Activated CD4-positive, alpha-beta T cell treated with anti-CD3 and anti-CD28 coated beads, Interleukin-2, amount 50 U/mL, for 24 hours (primary cell): Measurements from ENCODE around the gene SFSWAP.
"Not testable (repeated sequence)": the region's sequence is repeated elsewhere in the genome, so short reads cannot be mapped to it uniquely, and the experiment has no call there.

Experiments used
- DNase-seq, 2 donors: peaks; one replicate each; pipeline ENCODE4 v3.0.0-alpha.2; 2020; ENCODE audit warnings: low read depth in 1 of 2, low spot score in 1 of 2

SFSWAP gene

DNA sequence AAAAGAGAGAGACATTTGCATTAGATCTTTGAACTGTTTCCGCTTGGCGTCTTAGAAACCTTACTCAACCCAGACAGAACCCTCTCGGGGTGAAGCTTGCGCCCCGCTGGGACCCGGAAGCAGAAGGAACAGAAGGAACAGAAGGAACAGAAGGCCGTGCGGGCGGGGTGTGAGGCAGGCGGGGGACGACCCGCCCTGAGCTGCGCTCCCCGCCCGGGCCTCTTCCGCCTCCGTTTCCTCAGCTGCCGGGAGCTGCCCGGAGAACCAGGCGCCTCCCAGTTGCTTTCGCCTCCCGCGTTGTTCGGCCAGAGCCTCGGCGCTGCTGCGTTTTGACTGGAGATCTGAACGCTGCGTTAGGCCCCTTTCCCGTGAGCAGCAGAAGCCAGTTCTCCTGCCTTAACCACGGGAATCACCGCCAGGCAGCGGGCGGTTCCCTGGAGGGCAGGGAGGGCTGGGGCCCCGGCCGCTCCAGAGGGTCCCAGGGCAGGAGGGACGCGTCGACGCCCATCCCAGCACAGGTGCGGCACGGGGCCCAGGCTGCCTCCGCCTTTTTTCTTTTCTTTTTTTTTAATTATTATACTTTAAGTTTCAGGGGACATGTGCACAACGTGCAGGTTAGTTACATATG lies 98.0 kb downstream of the SFSWAP start:
- DNase-seq, result no peak

DNA sequence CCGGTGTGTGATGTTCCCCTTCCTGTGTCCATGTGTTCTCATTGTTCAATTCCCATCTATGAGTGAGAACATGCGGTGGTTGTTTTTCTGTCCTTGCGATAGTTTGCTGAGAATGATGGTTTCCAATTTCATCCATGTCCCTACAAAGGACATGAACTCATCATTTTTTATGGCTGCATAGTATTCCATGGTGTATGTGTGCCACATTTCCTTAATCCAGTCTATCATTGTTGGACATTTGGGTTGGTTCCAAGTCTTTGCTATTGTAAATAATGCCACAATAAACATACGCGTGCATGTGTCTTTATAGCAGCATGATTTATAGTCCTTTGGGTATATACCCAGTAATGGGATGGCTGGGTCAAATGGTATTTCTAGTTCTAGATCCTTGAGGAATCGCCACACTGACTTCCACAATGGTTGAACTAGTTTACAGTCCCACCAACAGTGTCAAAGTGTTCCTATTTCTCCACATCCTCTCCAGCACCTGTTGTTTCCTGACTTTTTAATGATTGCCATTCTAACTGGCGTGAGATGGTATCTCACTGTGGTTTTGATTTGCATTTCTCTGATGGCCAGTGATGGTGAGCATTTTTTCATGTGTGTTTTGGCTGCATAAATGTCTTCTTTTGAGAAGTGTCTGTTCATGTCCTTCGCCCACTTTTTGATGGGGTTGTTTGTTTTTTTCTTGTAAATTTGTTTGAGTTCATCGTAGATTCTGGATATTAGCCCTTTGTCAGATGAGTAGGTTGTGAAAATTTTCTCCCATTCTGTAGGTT lies 98.8 kb downstream of the SFSWAP start:
- not testable (repeated sequence) for DNase-seq

DNA sequence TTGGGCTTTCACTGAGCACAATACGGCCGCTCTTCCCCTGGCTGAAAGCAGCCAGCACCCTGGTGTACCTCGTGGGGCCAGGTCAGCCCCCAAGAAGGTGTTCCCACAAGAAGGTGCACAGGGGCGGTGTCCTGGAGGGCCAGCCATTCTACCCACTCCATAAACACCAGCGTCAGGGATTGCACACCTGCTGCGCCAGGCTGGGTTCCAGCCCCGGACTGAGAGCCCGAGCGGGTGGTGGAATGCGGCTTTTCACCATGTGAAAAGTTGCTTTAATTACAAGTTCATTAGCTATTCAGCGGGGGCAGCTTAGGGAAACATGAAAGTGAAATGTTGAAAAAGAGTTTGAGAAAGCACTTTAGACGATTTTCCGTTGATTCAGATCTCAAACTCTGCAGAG lies 99.8 kb downstream of the SFSWAP start:
- no peak for DNase-seq

DNA sequence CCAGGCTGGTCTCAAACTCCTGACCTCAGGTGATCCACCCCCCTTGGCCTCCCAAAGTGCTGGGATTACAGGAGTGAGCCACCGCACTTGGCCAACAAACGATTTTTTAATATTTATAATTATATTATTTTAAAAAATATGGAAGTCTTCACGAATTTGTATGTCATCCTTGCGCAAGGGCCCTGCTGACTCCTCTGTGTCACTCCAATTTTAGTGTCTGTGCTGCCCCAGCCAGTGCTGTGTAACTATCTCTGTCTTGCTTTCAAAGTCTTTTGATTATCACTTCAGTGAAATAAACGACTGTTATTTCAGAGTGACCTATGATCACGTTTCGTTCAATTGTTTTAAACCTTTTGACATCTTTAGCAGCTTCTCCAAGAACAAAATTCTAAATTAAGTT lies 104.2 kb downstream of the SFSWAP start:
- DNase-seq, result no peak

DNA sequence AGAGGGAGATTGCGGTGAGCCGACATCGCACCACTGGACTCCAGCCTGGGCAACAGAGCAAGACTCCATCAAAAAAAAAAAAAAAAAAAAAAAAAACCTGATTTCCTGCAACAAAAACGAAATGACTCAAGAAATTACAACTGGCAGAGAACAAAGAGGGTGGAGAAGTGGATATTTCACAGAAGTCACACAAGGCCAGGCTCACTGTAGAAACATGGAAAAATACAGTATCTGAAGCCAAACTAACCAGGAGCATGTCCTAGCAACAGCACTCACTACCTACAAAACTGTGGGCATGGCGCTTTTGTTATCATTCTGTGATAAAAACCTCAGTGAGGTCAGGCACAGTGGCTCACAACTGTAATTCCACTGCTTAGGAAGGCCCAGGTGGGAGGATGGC lies 105.6 kb downstream of the SFSWAP start:
- no peak for DNase-seq

DNA sequence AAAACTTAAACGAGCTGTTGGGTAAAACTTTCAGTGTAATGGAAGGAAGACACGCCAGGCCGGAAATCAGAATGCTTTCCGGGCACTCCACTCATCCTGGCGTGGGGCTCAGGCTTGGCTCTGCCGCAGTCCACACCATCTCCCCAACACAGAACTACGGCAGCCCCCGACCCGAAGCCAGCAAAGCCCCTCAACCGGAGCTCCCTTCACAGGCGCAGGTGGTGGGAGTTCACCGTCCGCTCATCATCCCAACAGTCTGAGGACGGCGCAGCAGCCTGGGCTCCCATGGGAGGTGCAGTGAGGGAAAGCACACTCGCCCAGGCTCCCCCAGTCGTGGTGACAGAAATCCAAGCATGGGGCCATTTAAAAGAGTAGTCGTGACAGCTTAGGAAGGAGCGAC lies 106.4 kb downstream of the SFSWAP start:
- no peak for DNase-seq

DNA sequence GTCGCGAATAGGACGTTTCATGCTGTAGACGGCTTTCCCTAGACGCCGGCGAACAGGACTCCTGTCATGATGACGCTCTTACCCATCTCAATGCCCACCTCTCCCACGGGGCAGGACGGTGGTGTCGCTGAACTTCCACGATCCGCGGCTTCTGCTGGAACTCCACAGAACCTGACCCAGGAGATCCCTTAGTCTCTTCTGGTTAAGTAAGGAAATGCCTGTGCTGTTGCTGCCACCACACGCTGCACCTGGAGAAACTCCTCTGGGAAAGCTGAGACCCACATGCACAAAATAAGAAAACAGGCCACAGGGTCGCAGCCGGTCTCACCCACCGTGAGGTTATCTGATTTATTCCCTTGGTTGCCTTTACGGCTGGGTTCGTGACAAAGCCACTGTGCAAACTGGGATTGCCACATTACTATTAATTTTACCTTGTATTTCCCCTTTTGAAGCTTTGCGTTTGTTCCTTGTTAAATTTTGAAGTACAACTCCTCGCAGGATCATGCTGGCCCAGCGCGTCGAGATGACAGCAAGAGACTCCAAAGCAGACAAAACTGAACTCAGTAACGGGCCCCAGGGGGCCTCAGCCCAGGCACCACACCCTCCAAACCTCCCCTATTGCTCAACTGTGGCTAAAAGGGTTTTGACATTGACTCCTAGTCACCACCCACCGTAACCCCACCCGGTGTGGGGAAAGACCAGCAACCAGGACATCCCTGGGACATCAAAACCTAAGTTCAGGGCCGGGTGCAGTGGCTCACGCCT lies 108.1 kb downstream of the SFSWAP start:
- no peak for DNase-seq

DNA sequence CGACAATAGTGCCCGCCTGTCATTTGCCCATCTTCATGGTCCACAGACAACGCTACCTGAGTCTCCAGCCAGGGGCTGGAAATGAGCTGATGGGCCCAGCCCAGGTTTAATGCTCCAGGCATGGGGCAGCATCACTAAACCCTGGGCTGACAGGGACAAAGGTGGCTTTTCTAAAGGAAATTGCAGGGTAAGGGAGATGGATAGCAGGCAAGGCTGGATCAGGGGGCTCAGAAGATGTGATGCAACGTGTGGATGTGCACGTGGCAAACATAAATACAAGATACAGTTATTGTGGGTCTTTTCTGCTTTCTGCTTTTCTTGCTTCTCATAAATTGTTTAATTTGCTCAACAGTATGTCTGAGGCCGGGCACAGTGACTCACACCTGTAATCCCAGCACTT lies 113.6 kb downstream of the SFSWAP start:
- no peak for DNase-seq

DNA sequence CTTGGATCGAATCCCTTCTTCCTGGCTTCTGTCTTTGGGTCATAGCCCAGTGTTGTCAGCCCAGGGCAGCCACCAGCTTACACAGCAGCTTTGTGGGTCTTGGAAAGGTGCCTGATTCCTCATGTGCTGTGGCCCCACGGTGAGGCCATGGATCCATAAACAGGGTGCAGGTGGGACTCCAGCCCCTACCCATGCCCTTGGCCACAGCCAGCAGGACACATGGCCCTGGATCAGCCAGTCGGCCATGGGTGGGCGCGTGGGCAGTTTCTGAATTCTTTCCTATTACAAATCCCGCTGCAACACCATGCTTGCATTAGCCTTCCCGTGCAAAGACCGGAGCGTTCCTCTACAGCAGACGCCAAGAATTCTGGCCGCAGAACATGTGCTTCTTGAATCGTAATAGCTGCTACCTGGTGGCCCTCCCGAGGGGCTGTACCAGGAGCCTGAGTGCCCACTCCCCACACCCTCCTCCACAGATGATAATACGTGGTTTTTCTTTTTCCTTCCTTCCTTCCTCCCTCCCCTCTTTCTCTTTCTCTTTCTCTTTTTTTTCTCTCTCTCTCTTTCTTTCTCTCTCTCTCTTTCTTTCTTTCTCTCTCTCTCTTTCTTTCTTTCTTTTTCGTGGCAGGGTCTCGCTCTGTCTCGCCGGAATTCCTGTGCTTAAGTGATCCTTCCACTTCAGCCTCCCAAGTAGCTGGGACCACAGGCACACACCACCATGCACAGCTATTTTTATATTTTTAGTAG lies 114.4 kb downstream of the SFSWAP start:
- no peak for DNase-seq

DNA sequence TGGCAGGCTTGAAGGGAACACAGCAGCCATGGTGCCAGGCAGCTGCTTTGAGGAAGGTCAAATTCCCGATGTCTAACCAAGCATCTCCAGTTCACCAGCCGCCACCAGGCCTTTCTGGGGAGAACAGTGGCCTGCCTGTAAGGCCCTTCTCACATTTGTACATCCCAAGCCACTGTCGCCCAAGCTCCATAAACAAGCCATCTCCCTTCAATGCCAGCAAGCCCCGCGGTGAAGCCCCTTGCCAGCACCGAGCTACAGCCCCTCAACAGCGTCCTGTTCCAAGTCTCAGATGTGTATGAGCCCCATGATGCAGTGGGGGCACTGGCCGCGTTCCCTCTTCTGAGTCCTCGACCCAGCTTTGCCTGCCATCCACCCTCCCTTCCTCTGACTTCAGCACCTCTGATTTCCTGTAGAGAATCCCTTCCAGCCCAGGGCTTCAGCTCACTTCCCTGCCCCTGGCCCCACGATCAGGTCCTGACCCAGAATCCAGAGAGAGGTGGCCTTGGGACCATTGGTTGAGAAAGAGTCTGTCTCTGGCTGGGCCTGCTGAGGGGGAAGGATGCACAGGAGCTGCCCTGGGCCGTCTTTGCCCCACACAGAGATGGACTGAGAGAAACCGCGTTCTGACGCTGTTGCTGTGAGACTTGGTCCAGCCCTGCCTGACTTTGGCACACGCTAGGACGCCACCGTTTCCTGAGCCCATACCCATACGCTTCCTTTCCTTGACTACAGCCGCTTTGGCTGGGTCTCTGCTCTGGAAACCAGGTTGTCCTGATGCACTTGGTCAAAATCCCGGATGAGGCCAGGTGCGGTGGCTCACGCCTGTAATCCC lies 115.4 kb downstream of the SFSWAP start:
- no peak for DNase-seq

DNA sequence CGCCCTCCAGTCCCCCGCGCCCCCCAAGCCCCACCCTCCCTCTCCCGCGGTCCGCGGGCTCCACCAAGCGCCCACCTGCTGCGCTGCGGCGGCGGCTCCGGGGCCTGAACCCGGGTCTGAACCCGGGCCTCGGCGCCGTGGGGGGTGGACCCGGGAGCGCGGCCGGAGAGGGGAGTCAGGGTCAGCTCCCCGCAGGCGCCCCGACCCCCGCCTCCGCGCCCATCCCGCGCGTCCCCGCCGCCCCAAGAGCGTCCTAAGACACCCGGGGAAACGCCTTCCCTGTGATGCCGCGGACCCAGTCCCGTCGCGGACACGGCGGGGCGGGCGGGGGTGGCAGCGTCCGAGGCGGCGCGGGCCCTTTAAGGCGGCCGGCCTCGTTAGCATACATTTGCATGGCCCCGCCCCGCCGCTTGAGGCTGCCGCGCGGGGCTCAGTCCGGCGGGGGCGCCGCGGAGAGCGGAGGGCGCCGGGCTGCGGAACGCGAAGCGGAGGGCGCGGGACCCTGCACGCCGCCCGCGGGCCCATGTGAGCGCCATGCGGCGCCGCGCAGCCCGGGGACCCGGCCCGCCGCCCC lies 117.2 kb downstream of the SFSWAP start, which contains the start of gene MMP17:
Gene MMP17, plus strand, starts transcription at position 433 of the 574 bp plus-strand sequence. Its CDS starts 102 bp downstream, at position 535.
- DNase-seq, result no peak

DNA sequence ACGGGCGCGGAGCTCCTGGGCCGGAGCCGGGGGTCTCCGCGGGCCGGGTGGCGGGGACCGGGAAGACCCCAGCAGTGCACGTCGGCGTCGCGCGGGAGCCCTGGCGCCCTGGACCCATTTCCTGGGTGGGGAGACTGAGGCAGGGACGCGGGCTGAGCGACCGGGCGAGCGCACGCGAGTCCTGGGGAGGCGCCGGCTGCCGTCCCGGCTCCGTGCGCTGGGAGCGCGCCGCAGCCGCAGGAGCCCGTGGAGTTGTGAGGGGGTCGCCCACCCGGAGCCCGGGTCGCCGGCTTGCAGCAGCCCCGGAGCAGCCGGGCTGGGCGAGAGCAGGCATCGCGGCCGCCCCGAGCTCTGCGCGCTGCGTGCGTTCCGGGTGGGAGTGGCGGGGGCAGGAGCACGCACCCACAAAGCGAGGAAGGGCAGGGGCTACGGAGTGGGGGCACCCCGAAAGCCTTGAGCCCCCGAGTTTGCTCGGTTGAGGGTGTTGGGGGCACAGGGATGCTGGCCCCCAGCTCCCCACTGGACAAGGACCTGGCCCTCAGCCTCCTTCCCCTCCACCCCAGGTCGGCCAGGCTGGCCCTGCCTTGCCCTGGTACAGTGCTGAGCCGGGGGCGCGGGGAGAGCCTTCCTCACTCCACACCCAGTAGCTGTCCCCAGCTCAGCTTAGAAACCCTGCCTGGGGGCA lies 117.9 kb downstream of the SFSWAP start:
- no peak for DNase-seq

DNA sequence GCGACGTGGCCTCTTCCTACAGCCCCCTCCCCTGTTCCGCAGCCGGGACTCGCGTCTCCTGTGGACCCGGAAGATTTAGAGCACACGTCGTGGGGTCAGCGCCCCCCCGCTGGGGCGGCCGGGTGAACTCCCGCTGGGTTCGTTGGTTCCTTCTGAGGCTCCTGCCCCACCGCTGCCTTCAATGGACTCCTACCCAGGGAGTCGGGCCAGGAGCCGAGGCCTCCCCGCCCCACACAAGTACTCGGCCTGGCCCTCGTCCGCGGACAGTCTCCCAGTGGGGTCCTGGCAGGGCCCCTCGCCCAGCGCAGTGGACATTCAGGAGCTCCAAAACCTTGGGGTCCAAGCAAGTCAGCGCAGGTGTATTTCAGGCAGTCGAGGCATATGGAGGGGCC lies 118.5 kb downstream of the SFSWAP start:
- no peak for DNase-seq

DNA sequence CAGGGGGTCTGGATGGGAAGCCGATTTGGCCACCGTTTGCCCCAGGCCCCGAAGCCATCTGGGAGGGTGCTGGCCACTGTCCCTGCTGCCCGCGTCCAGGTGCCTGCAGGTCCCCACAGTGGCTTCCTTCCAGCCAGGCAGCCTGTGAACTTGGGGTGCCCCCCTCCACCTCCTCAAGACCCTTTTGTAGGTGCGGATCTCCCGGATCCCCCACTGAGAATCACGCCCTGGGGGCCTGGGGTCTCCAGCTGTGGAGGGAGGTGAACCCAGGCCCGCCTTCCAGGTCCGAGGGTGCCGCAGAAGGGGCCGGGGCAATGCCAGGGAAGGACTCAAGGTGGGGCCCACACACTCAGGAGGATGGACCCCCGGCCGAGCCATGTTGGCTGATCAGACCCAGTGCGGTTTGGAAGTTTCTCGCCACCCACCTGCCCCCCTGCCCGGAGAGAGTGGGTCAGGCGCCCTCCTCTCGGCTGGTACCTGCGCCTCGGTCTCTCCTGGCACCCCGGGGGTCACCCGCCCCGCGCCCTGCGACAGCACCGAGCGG lies 119.0 kb downstream of the SFSWAP start:
- no peak for DNase-seq

DNA sequence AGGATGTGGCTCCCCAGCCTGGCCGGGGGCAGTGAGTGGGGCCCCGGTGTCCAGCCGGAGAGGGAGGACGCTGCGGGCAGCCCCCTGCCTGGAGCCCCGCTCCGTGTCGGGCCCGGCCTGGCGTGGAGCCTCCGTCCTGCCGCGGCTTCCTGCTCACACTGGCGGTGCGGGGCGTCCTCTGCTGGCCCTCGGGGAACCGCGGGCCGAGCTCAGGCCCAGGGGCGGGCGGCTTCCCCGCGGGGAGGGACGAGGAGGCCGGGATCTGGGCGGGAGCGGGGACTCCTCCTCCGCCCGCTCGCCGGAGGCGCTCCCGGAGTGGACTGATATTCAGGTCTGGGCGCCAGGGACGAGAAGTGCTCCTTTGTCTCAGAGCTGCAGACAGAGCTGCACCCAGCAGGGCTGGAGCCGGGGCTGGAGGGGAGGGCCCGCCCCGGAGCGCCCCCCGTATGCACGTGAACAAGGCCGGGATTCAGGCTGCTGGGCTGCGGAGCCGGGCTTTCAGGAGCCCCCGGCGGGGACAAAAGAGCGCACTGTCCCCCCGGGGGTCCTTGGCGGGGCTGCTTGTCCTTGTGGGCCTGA lies 119.5 kb downstream of the SFSWAP start:
- DNase-seq, result no peak

DNA sequence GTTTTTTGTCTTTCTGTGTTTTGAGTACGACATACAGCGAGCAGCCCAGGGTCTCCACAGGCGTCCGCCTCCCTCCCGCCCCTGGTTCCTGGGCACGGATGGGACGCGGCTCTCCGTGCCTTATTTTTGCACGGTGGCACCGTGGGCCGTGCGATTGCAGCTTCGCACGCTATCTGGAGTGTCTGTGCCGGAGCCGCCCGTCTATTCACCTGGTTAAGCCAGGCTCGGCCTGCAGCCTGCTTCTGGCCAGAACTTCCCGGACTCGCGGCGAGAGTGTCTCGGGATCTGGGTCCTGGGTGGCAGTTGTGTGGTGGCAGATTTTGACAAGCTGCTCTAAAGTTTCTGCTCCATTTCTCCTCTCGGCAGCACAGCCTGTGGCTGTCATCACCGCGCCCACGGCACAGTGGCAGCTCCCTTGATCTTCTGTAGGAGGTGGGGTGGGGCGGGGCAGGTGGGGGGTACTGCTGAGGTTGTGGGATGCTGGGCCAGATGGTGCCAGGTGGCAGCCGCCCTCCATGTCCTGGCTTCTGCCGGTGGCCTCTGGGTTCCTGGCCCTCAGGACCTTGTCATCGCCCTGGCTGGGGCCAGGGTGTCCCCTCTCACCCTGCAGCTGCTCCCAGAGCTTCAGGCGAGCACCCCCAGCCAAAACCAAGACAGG lies 120.2 kb downstream of the SFSWAP start:
- no peak for DNase-seq

DNA sequence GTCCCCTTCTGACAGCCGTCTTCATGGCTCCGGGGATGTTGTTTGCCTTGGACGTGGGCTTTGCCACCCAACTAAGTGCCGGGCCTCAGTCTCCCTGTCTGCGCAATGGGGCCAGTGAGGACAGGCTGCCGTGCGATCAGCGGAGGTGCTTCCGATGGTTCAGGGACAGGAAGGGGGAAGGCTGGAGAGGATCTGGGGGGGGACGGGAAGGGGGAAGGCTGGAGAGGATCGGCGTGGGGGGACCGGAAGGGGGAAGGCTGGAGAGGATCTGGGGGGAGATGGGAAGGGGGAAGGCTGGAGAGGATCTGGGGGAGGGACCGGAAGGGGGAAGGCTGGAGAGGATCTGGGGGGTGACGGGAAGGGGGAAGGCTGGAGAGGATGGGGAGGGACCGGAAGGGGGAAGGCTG lies 120.7 kb downstream of the SFSWAP start:
- DNase-seq, result no peak
